GM23338 (cell line): ENCODE measurements around the gene ADGRD1.

Experiments
- CREB1 ChIP-seq: fragments of 250-450 bp; sonication (Bioruptor Pico); IDR thresholded peaks from 2 replicates; pipeline ENCODE4 v1.5.0; 2020; ENCODE audit warnings: low read depth, mild to moderate bottlenecking, moderate library complexity
- CTCF ChIP-seq, 2 experiments: fragments of 200-600 bp in 1 of 2; sonication (generic) in 1 of 2; conservative IDR thresholded peaks; 2 replicates each; pipeline versions ENCODE4 v1.5.1 to v1.6.1; 2016 to 2017; ENCODE audit warnings: antibody characterized with exemption in 2 of 2, low read depth in 2 of 2, mild to moderate bottlenecking in 2 of 2, moderate library complexity in 1 of 2
- EZH2 ChIP-seq: fragments of 200-600 bp; sonication (generic); IDR thresholded peaks from one replicate; pipeline ENCODE4 v1.8.0; 2017; ENCODE audit warnings: antibody characterized with exemption, mild to moderate bottlenecking, low read depth; ENCODE audit not compliant: unreplicated experiment
- EZH2phosphoT487 ChIP-seq: fragments of 200-600 bp; sonication (generic); IDR thresholded peaks from one replicate; pipeline ENCODE4 v1.8.1; 2018; ENCODE audit warnings: antibody characterized with exemption; ENCODE audit not compliant: unreplicated experiment
- NANOG ChIP-seq: IDR thresholded peaks from 2 replicates; pipeline ENCODE4 v1.6.1; 2016; ENCODE audit warnings: antibody characterized with exemption, borderline replicate concordance
- POLR2AphosphoS5 ChIP-seq: IDR thresholded peaks from 2 replicates; pipeline ENCODE4 v1.6.1; 2016; ENCODE audit warnings: antibody characterized with exemption, low read depth
- REST ChIP-seq: IDR thresholded peaks from one replicate; pipeline ENCODE4 v1.6.1; 2018; ENCODE audit warnings: antibody characterized with exemption; ENCODE audit not compliant: unreplicated experiment

- no peak for TF ChIP-seq EZH2
- TF ChIP-seq CTCF (conservative IDR thresholded peaks at IDR 0.05; ENCODE audit: low read depth in 2 of 2) = no peak
- no peak for TF ChIP-seq REST
- TF ChIP-seq POLR2AphosphoS5 = no peak
- TF ChIP-seq EZH2phosphoT487 = no peak
- TF ChIP-seq NANOG = no peak
- no peak for TF ChIP-seq CREB1 (CRISPR knock-in tag)
These were observed 176.1 kb downstream of the ADGRD1 start for GRCh38 chr12:131129839-131130238.
